ENCODE results near the gene PTAFR.

PTAFR gene

GRCh38 chr1:28122183-28122582 lies 54.3 kb downstream of the PTAFR start:
- no peak for DNase-seq (ENCODE audit: low read depth in 2 of 2)

GRCh38 chr1:28119556-28119955 lies 56.9 kb downstream of the PTAFR start:
- DNase-seq (ENCODE audit: low read depth in 2 of 2): no peak

- DNase-seq (ENCODE audit: low read depth in 2 of 2): no peak
These were observed 57.7 kb downstream of the PTAFR start for GRCh38 chr1:28118640-28119307.

GRCh38 chr1:28115267-28115666 lies 61.2 kb downstream of the PTAFR start:
- peak in 1 of 2 donors; percentile 23 for DNase-seq (ENCODE audit: low read depth in 2 of 2)

GRCh38 chr1:28114844-28115243 lies 61.6 kb downstream of the PTAFR start:
- DNase-seq (ENCODE audit: low read depth in 2 of 2): no peak

GRCh38 chr1:28113242-28113572 lies 63.3 kb downstream of the PTAFR start:
- DNase-seq (ENCODE audit: low read depth in 2 of 2): no peak

GRCh38 chr1:28112388-28113241 lies 63.9 kb downstream of the PTAFR start:
- no peak for DNase-seq (ENCODE audit: low read depth in 2 of 2)

- no peak for DNase-seq (ENCODE audit: low read depth in 2 of 2)
These were observed 65.3 kb downstream of the PTAFR start for GRCh38 chr1:28111157-28111556.

GRCh38 chr1:28110555-28110954 lies 65.9 kb downstream of the PTAFR start:
- no peak for DNase-seq (ENCODE audit: low read depth in 2 of 2)

- no peak for DNase-seq (ENCODE audit: low read depth in 2 of 2)
These were observed 66.9 kb downstream of the PTAFR start for GRCh38 chr1:28109639-28110038.

GRCh38 chr1:28108001-28108400 lies 68.5 kb downstream of the PTAFR start:
- no peak for DNase-seq (ENCODE audit: low read depth in 2 of 2)

- no peak for DNase-seq (ENCODE audit: low read depth in 2 of 2)
These were observed 71.5 kb downstream of the PTAFR start for GRCh38 chr1:28104866-28105467.

- DNase-seq (ENCODE audit: low read depth in 2 of 2): no peak
These were observed 74.3 kb downstream of the PTAFR start for GRCh38 chr1:28102189-28102588.

- DNase-seq (ENCODE audit: low read depth in 2 of 2): no peak
These were observed 77.3 kb downstream of the PTAFR start for GRCh38 chr1:28099050-28099769.

Data from activated CD8-positive, alpha-beta memory T cell treated with anti-CD3 and anti-CD28 coated beads for 4 hours (primary cell).